Gastroesophageal sphincter (tissue), 4 donors: ENCODE results near the gene OR10AD1. TPM values are rescaled to one million over a fixed set of nuclear protein-coding genes. Genes with fewer than 3 reads are reported as not detected.

ENCODE experiments used
- ATAC-seq: fragments of 150-250 bp; one replicate; pipeline ENCODE4 v1.9.1; 2016; ENCODE audit warnings: mild to moderate bottlenecking, moderate library complexity
- H3K27ac ChIP-seq, 4 donors: fragments of 200-600 bp; sonication (generic) in 3 of 4; 1 replicate in 3 of 4; 2 replicates in 1 of 4; pipeline ENCODE4 v1.5.1; 2016 to 2019
- H3K27me3 ChIP-seq: fragments of 200-600 bp; sonication (generic); one replicate; pipeline ENCODE4 v1.5.1; 2019
- H3K36me3 ChIP-seq, 2 donors: fragments of 200-600 bp; sonication (generic); one replicate each; pipeline ENCODE4 v1.5.1; 2019; ENCODE audit warnings: control low read depth in 1 of 2
- H3K4me1 ChIP-seq, 3 donors: fragments of 200-600 bp; sonication (generic); 1 replicate in 2 of 3; 2 replicates in 1 of 3; pipeline ENCODE4 v1.5.1; 2016 to 2019; ENCODE audit warnings: control low read depth in 2 of 3
- H3K4me3 ChIP-seq, 2 donors: fragments of 200-600 bp; sonication (generic); one replicate each; pipeline ENCODE4 v1.5.1; 2019; ENCODE audit warnings: mild to moderate bottlenecking in 1 of 2, moderate library complexity in 1 of 2
- H3K9me3 ChIP-seq, 3 donors: fragments of 200-600 bp; sonication (generic); one replicate each; pipeline ENCODE4 v1.5.1; 2017 to 2019; ENCODE audit warnings: control low read depth in 2 of 3
- CTCF ChIP-seq, 4 experiments: fragments of 200-600 bp in 2 of 4; fragments of 450-650 bp in 2 of 4; sonication (generic) in 1 of 4; IDR thresholded peaks; one replicate each; pipeline ENCODE4 v1.5.1; 2017 to 2019; ENCODE audit warnings: antibody characterized with exemption in 4 of 4, mild to moderate bottlenecking in 2 of 4, moderate library complexity in 2 of 4
- EP300 ChIP-seq: sonication (generic); formaldehyde crosslinking; IDR thresholded peaks from one replicate; pipeline ENCODE4 v1.6.1; 2017; ENCODE audit warnings: antibody characterized with exemption, mild to moderate bottlenecking
- POLR2A ChIP-seq, 2 donors: fragments of 450-650 bp; IDR thresholded peaks; one replicate each; pipeline ENCODE4 v1.6.1; 2017; ENCODE audit warnings: antibody characterized with exemption in 2 of 2, mild to moderate bottlenecking in 2 of 2, moderate library complexity in 1 of 2
- POLR2AphosphoS5 ChIP-seq: sonication (generic); formaldehyde crosslinking; IDR thresholded peaks from one replicate; pipeline ENCODE4 v1.6.1; 2017; ENCODE audit warnings: antibody characterized with exemption
- WGBS, 2 donors: methylation state at CpG; one replicate each; pipeline ENCODE4 v1.1.5; 2018; ENCODE audit warnings: low coverage in 1 of 2; 5-methylcytosine and 5-hydroxymethylcytosine counted together
- total RNA-seq, 4 donors: library from RNA; depleted of rRNA; stranded (reverse); fragments of >200 nt; gene quantifications; one replicate each; pipeline ENCODE4 v1.1.0, GENCODE V29; 2016

OR10AD1 gene
- total RNA-seq, 4 donors from 2014 or later = not detected

GRCh38 chr12:48185181-48185919 is 17.7 kb downstream of the OR10AD1 start:
- H3K36me3 ChIP-seq = no peaks in the 10 kb centered on the region
- H3K4me3 ChIP-seq = no peak overlapping the region
- H3K27ac ChIP-seq = no peak overlapping the region
- peaks cover 0 to 33% (median 4%) of the 10 kb centered on the region in 3 donors for H3K4me1 ChIP-seq
- 39 to 68% methylated on average over 5 to 9 of the region's 10 CpGs for WGBS, 2 donors
- no peak for ATAC-seq
- no peaks in the 10 kb centered on the region for H3K9me3 ChIP-seq
- no peak for TF ChIP-seq POLR2A (IDR thresholded peaks at IDR 0.05)
- TF ChIP-seq POLR2AphosphoS5 = no peak
- no peak for TF ChIP-seq EP300
- TF ChIP-seq CTCF (IDR thresholded peaks at IDR 0.05) = no peak
- peaks cover 63% of the 10 kb centered on the region for H3K27me3 ChIP-seq

GRCh38 chr12:48184549-48184922 is 18.6 kb downstream of the OR10AD1 start:
- ATAC-seq = no peak
- Histone ChIP-seq H3K4me3 (peak overlapping the region in 1 of 2 donors; percentile 66), H3K9me3 (no peaks in the 10 kb centered on the region), H3K36me3 (no peaks in the 10 kb centered on the region), H3K27ac (peak overlapping the region in 1 of 4 donors; percentile 37), H3K4me1 (peaks cover 0 to 33% (median 4%) of the 10 kb centered on the region in 3 donors), H3K27me3 (peaks cover 68% of the 10 kb centered on the region)
- WGBS, 2 donors = 7% methylated on average over 2 of the region's 20 CpGs; no CpG with 5 or more reads in 1 of the 2 donors
- no peak for TF ChIP-seq EP300
- TF ChIP-seq POLR2AphosphoS5 = no peak
- TF ChIP-seq POLR2A (IDR thresholded peaks at IDR 0.05) = no peak
- no peak for TF ChIP-seq CTCF (IDR thresholded peaks at IDR 0.05)

GRCh38 chr12:48183876-48184548 is 19.1 kb downstream of the OR10AD1 start:
- H3K27ac ChIP-seq = peak overlapping the region in 2 of 4 donors; percentile 37 to 45
- no peaks in the 10 kb centered on the region for H3K9me3 ChIP-seq
- peaks cover 0 to 33% (median 4%) of the 10 kb centered on the region in 3 donors for H3K4me1 ChIP-seq
- peak overlapping the region; percentile 40 to 66 for H3K4me3 ChIP-seq
- no peak for TF ChIP-seq CTCF (IDR thresholded peaks at IDR 0.05)
- TF ChIP-seq POLR2A (IDR thresholded peaks at IDR 0.05) = no peak
- TF ChIP-seq POLR2AphosphoS5 = no peak
- no peak for TF ChIP-seq EP300
- peak; percentile 34 for ATAC-seq
- H3K36me3 ChIP-seq = no peaks in the 10 kb centered on the region
- peaks cover 72% of the 10 kb centered on the region for H3K27me3 ChIP-seq
- WGBS, 2 donors = 50% methylated on average over 2 of the region's 61 CpGs; no CpG with 5 or more reads in 1 of the 2 donors

GRCh38 chr12:48183091-48183875 is 19.8 kb downstream of the OR10AD1 start, which contains the start of gene CCDC184:
CCDC184 (plus strand) TSS chr12:48183644; CDS start chr12:48184123, 479 bp downstream.
- WGBS, 2 donors = 0% methylated on average over 7 to 17 of the region's 61 CpGs
- H3K27ac ChIP-seq = peak within 1 kb of the TSS in 3 of 4 donors; percentile 2 to 45 (median 37)

More at GRCh38 chr12:48183091-48183875, 19.8 kb downstream of the OR10AD1 start, which contains the start of gene CCDC184:
- Histone ChIP-seq H3K9me3 (no peaks in the 10 kb centered on the region), H3K36me3 (no peaks in the 10 kb centered on the region), H3K27me3 (peaks cover 79% of the 10 kb centered on the region), H3K4me3 (peak within 1 kb of the TSS; percentile 40 to 66), H3K4me1 (peaks cover 0 to 33% (median 4%) of the 10 kb centered on the region in 3 donors)
- TF ChIP-seq POLR2A (IDR thresholded peaks at IDR 0.05) (no peak), CTCF (IDR thresholded peaks at IDR 0.05) (peak in 3 of 4 experiments; percentile 20 to 35 (median 35))
- peak; percentile 76 for ATAC-seq
